Measurements from ENCODE around the gene GPR68. TPM values are rescaled to one million over a fixed set of nuclear protein-coding genes. Genes with fewer than 3 reads are reported as not detected.
"Not testable (repeated sequence)": the region's sequence is repeated elsewhere in the genome, so short reads cannot be mapped to it uniquely, and the experiment has no call there.

The GPR68 gene
- total and polyA plus RNA-seq, 4 donors, result 2.3 to 7.6 (median 2.8) TPM

GRCh38 chr14:91229005-91229382 lies 15.5 kb downstream of the GPR68 start:
- WGBS, 2 donors, result 90 to 100% methylated on average over 1 of the region's 1 CpG
- TF ChIP-seq CTCF (IDR thresholded peaks at IDR 0.05; ENCODE audit: control extremely low read depth, extremely low read depth), result no peak

GRCh38 chr14:91228112-91229004 lies 16.1 kb downstream of the GPR68 start:
- Histone ChIP-seq H3K4me3 (no peak overlapping the region), H3K9me3 (ENCODE audit: control insufficient read depth in 4 of 4, insufficient read depth in 3 of 4, low read length in 3 of 4) (peaks cover 0 to 1% (median 0%) of the 10 kb centered on the region in 4 donors), H3K9ac (ENCODE audit: insufficient read depth in 1 of 2, low read length in 2 of 2) (no peak overlapping the region), H3K36me3 (ENCODE audit: control insufficient read depth in 4 of 4, insufficient read depth in 4 of 4, low read length in 4 of 4) (peaks cover 0 to 8% (median 5%) of the 10 kb centered on the region in 4 donors), H3K4me1 (ENCODE audit: control insufficient read depth in 5 of 5, insufficient read depth in 5 of 5, low read length in 5 of 5) (peaks cover 0 to 20% (median 0%) of the 10 kb centered on the region in 5 donors), H3K27me3 (ENCODE audit: control insufficient read depth in 3 of 3, insufficient read depth in 3 of 3, low read length in 2 of 3) (no peaks in the 10 kb centered on the region), H3K27ac (ENCODE audit: low read depth in 1 of 2, low read length in 1 of 2) (no peak overlapping the region)
- DNase-seq (no peak), ATAC-seq (ENCODE audit: insufficient read depth, low FRiP score) (no peak)
- TF ChIP-seq CTCF (IDR thresholded peaks at IDR 0.05; ENCODE audit: control extremely low read depth, extremely low read depth), result no peak
- WGBS, 2 donors, result 83 to 86% methylated on average over 14 of the region's 14 CpGs

More at GRCh38 chr14:91229005-91229382, 15.5 kb downstream of the GPR68 start:
- H3K9ac ChIP-seq (ENCODE audit: insufficient read depth in 1 of 2, low read length in 2 of 2), result no peak overlapping the region
- no peak overlapping the region for H3K27ac ChIP-seq (ENCODE audit: low read depth in 1 of 2, low read length in 1 of 2)
- ATAC-seq (ENCODE audit: insufficient read depth, low FRiP score) (no peak), DNase-seq (no peak)
- peaks cover 0 to 9% (median 5%) of the 10 kb centered on the region in 4 donors for H3K36me3 ChIP-seq (ENCODE audit: control insufficient read depth in 4 of 4, insufficient read depth in 4 of 4, low read length in 4 of 4)
- no peak overlapping the region for H3K4me3 ChIP-seq
- H3K27me3 ChIP-seq (ENCODE audit: control insufficient read depth in 3 of 3, insufficient read depth in 3 of 3, low read length in 2 of 3), result no peaks in the 10 kb centered on the region
- H3K9me3 ChIP-seq (ENCODE audit: control insufficient read depth in 4 of 4, insufficient read depth in 3 of 4, low read length in 3 of 4), result peaks cover 0 to 5% (median 0%) of the 10 kb centered on the region in 4 donors
- peaks cover 0 to 21% (median 0%) of the 10 kb centered on the region in 5 donors for H3K4me1 ChIP-seq (ENCODE audit: control insufficient read depth in 5 of 5, insufficient read depth in 5 of 5, low read length in 5 of 5)

- no peak overlapping the region for H3K27ac ChIP-seq (ENCODE audit: low read depth in 1 of 2, low read length in 1 of 2)
- H3K4me3 ChIP-seq, result no peak overlapping the region
- no peak for ATAC-seq (ENCODE audit: insufficient read depth, low FRiP score)
- H3K4me1 ChIP-seq (ENCODE audit: control insufficient read depth in 5 of 5, insufficient read depth in 5 of 5, low read length in 5 of 5), result peaks cover 0 to 22% (median 0%) of the 10 kb centered on the region in 5 donors
- no peak for DNase-seq
- H3K27me3 ChIP-seq (ENCODE audit: control insufficient read depth in 3 of 3, insufficient read depth in 3 of 3, low read length in 2 of 3), result no peaks in the 10 kb centered on the region
- peaks cover 0 to 8% (median 5%) of the 10 kb centered on the region in 4 donors for H3K36me3 ChIP-seq (ENCODE audit: control insufficient read depth in 4 of 4, insufficient read depth in 4 of 4, low read length in 4 of 4)
- WGBS, 2 donors, result 78 to 85% methylated on average over 7 of the region's 7 CpGs
- peaks cover 0 to 1% (median 0%) of the 10 kb centered on the region in 4 donors for H3K9me3 ChIP-seq (ENCODE audit: control insufficient read depth in 4 of 4, insufficient read depth in 3 of 4, low read length in 3 of 4)
- H3K9ac ChIP-seq (ENCODE audit: insufficient read depth in 1 of 2, low read length in 2 of 2), result no peak overlapping the region
- no peak for TF ChIP-seq CTCF (IDR thresholded peaks at IDR 0.05; ENCODE audit: control extremely low read depth, extremely low read depth)
Observed at GRCh38 chr14:91227183-91227628, 17.3 kb downstream of the GPR68 start.

- DNase-seq; ATAC-seq (ENCODE audit: insufficient read depth, low FRiP score); H3K27me3 ChIP-seq (ENCODE audit: control insufficient read depth in 3 of 3, insufficient read depth in 3 of 3, low read length in 2 of 3); H3K9ac ChIP-seq (ENCODE audit: insufficient read depth in 1 of 2, low read length in 2 of 2); H3K36me3 ChIP-seq (ENCODE audit: control insufficient read depth in 4 of 4, insufficient read depth in 4 of 4, low read length in 4 of 4); H3K4me3 ChIP-seq; H3K9me3 ChIP-seq (ENCODE audit: control insufficient read depth in 4 of 4, insufficient read depth in 3 of 4, low read length in 3 of 4); H3K27ac ChIP-seq (ENCODE audit: low read depth in 1 of 2, low read length in 1 of 2): not testable (repeated sequence)
- WGBS, 2 donors, result 73 to 81% methylated on average over 4 of the region's 4 CpGs
- peaks cover 0 to 24% (median 0%) of the 10 kb centered on the region in 5 donors for H3K4me1 ChIP-seq (ENCODE audit: control insufficient read depth in 5 of 5, insufficient read depth in 5 of 5, low read length in 5 of 5)
Observed at GRCh38 chr14:91226360-91226759, 18.1 kb downstream of the GPR68 start.

Data from lung (tissue), 12 donors.